Gastrocnemius medialis (tissue), 4 donors: ENCODE measurements around the gene PKP1. TPM values are rescaled to one million over a fixed set of nuclear protein-coding genes. Genes with fewer than 3 reads are reported as not detected.
A peak's percentile ranks its signal among the peaks of the same experiment; 100 is the strongest.

ENCODE experiments used
- ATAC-seq, 2 donors: fragments of 150-250 bp; one replicate each; pipeline ENCODE4 v1.9.1; 2016
- DNase-seq, 2 donors: peaks; one replicate each; pipeline ENCODE4 v3.0.0-alpha.2; 2019
- H3K27ac ChIP-seq, 4 donors: fragments of 200-600 bp; sonication (generic); 1 replicate in 1 of 4; 2 replicates in 3 of 4; pipeline ENCODE4 v1.5.1; 2016 to 2018; ENCODE audit warnings: mild to moderate bottlenecking in 2 of 4, moderate library complexity in 1 of 4
- H3K27me3 ChIP-seq, 3 donors: fragments of 200-600 bp; sonication (generic) in 2 of 3; 1 replicate in 1 of 3; 2 replicates in 2 of 3; pipeline versions ENCODE4 v1.5.1 to v1.6.0; 2016 to 2019; ENCODE audit warnings: mild to moderate bottlenecking in 1 of 3, moderate library complexity in 1 of 3
- H3K36me3 ChIP-seq, 2 donors: fragments of 200-600 bp; sonication (generic) in 1 of 2; one replicate each; pipeline ENCODE4 v1.5.1; 2017 to 2018
- H3K4me1 ChIP-seq, 2 donors: fragments of 200-600 bp; sonication (generic) in 1 of 2; one replicate each; pipeline ENCODE4 v1.5.1; 2016 to 2017; ENCODE audit warnings: mild to moderate bottlenecking in 2 of 2
- H3K4me3 ChIP-seq, 4 donors: fragments of 200-600 bp; sonication (generic) in 3 of 4; 1 replicate in 1 of 4; 2 replicates in 3 of 4; pipeline ENCODE4 v1.5.1; 2016 to 2019; ENCODE audit warnings: mild to moderate bottlenecking in 2 of 4
- H3K9me3 ChIP-seq, 3 donors: fragments of 200-600 bp; sonication (generic) in 2 of 3; 1 replicate in 1 of 3; 2 replicates in 2 of 3; pipeline ENCODE4 v1.5.1; 2016 to 2019
- CTCF ChIP-seq, 5 experiments: fragments of 450-650 bp in 3 of 5; fragments of 200-600 bp in 2 of 5; sonication (generic) in 2 of 5; IDR thresholded peaks in 4 of 5; conservative IDR thresholded peaks in 1 of 5; 1 replicate in 4 of 5; 2 replicates in 1 of 5; pipeline ENCODE4 v1.5.1; 2016 to 2019; ENCODE audit warnings: antibody characterized with exemption in 5 of 5, mild to moderate bottlenecking in 3 of 5, moderate library complexity in 3 of 5
- POLR2A ChIP-seq, 2 donors: fragments of 450-650 bp; IDR thresholded peaks; one replicate each; pipeline ENCODE4 v1.6.1; 2017; ENCODE audit warnings: antibody characterized with exemption in 2 of 2, mild to moderate bottlenecking in 2 of 2, moderate library complexity in 2 of 2
- in situ Hi-C, 4 donors: fragments of 200-750 bp; cut with MboI; loops; one replicate each; pipeline versions ENCODE4 v1.15.0 to v1.8.0; 2017; ENCODE audit warnings: low sequenced_read_pairs in 4 of 4
- intact Hi-C: fragments of 100-400 bp; cut with DNase I; formaldehyde crosslinking; loops from one replicate; pipeline ENCODE4 v1.15.1; 2023; ENCODE audit warnings: low total_unique reads
- total RNA-seq, 4 donors: library from RNA; depleted of rRNA; stranded (reverse); fragments of >200 nt; gene quantifications; one replicate each; pipeline versions ENCODE4 v1.1.0 to v1.2.3, GENCODE V29; 2016

Gene PKP1
- total RNA-seq, 4 donors from 2014 or later: 0.71 to 4.5 (median 1.2) TPM

DNA sequence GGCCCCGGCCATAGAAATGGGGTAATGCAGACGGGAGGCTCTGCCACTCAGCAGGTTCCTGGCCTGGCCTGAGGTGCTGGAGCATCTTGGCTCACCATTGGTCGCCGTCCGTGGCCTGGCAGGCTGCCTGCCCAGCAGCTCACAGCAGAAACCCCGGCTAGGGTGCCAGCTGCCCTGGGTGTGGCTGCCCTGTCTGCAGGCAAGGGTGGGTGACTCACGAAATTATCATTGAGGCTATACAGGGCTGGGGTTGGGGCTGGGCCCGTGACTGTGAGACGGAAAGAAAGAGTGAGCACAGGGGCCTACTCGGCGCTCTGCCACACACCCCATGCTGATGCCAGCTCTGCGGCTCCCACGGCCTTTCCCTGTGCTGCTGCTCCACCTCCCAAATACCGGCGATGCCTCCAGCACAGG lies 8.0 kb upstream of the PKP1 start:
- ATAC-seq (peak; percentile 67 to 76), DNase-seq (peak; percentile 32 to 77)
- Histone ChIP-seq H3K4me1 (no peaks in the 10 kb centered on the region), H3K9me3 (no peaks in the 10 kb centered on the region), H3K27me3 (peaks cover 0 to 12% (median 0%) of the 10 kb centered on the region in 3 donors), H3K27ac (no peak overlapping the region), H3K36me3 (no peaks in the 10 kb centered on the region), H3K4me3 (no peak overlapping the region)
- TF ChIP-seq POLR2A (IDR thresholded peaks at IDR 0.05): no peak
- TF ChIP-seq CTCF (IDR thresholded peaks at IDR 0.05 in 4 of 5, conservative IDR thresholded peaks at IDR 0.05 in 1 of 5): no peak
- intact Hi-C loops: no loop called here
- in situ Hi-C loops: no loop called here

DNA sequence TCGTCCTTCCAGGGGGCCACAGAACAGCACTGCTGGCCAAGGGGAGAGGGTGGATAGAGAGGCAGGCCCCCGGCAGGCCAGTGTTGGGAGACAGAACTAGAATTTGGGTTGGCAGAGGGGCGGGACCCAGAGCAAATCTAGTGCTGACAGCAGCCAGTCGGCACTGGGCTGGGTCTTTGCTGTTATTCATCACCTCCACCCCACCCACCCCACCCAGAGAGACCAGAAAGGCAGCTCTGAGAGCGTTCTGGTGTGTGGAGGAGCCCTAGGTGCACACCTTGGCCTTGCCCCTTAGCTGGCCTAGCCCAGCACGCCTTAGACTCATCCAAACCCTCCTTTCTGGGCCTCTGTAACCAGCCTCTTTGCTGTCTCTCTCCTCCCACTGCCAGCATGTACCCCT lies 6.4 kb upstream of the PKP1 start:
- in situ Hi-C loops: no loop called here
- ATAC-seq (no peak), DNase-seq (no peak)
- Histone ChIP-seq H3K36me3 (no peaks in the 10 kb centered on the region), H3K9me3 (no peaks in the 10 kb centered on the region), H3K4me3 (no peak overlapping the region), H3K27ac (no peak overlapping the region), H3K4me1 (no peaks in the 10 kb centered on the region), H3K27me3 (peaks cover 0 to 12% (median 2%) of the 10 kb centered on the region in 3 donors)
- no peak for TF ChIP-seq CTCF (IDR thresholded peaks at IDR 0.05 in 4 of 5, conservative IDR thresholded peaks at IDR 0.05 in 1 of 5)
- TF ChIP-seq POLR2A (IDR thresholded peaks at IDR 0.05): no peak
- intact Hi-C loops: no loop called here

- in situ Hi-C loops: no loop called here
- intact Hi-C loops: no loop called here
- DNase-seq: no peak
- no peak overlapping the region for H3K4me3 ChIP-seq
- no peaks in the 10 kb centered on the region for H3K36me3 ChIP-seq
- H3K4me1 ChIP-seq: no peaks in the 10 kb centered on the region
- no peaks in the 10 kb centered on the region for H3K9me3 ChIP-seq
- no peak for ATAC-seq
- H3K27ac ChIP-seq: no peak overlapping the region
- TF ChIP-seq POLR2A (IDR thresholded peaks at IDR 0.05) (no peak), CTCF (IDR thresholded peaks at IDR 0.05 in 4 of 5, conservative IDR thresholded peaks at IDR 0.05 in 1 of 5) (no peak)
- peaks cover 2 to 13% (median 8%) of the 10 kb centered on the region in 3 donors for H3K27me3 ChIP-seq
These were observed 5.9 kb upstream of the PKP1 start for GRCh38 chr1:201277441-201277840.

DNA sequence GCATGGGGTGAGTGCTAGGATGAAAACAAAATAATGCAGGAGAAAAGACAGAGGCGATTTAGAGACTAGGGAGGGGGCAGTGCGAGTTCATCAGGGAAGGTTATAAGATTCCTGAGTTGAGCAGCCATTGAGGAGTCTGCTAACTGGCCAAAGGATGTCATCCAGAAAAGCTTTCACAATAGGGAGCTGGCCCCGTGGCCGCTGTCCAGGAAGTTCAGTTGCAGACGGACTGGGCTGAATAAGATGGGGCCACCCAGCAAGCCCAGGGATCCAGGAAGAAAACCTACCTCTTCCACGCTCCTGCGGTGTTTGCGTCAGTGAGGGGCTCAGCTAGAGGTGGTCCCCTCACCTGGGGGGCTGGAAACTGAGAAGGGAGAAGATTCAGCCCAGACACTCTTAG lies 4.0 kb upstream of the PKP1 start:
- ATAC-seq (peak; percentile 48 to 67), DNase-seq (peak; percentile 18 to 54)
- in situ Hi-C loops: no loop called here
- TF ChIP-seq POLR2A (IDR thresholded peaks at IDR 0.05): no peak
- TF ChIP-seq CTCF (IDR thresholded peaks at IDR 0.05 in 4 of 5, conservative IDR thresholded peaks at IDR 0.05 in 1 of 5): no peak
- Histone ChIP-seq H3K27me3 (peaks cover 20 to 32% (median 25%) of the 10 kb centered on the region in 3 donors), H3K27ac (no peak overlapping the region), H3K9me3 (no peaks in the 10 kb centered on the region), H3K4me3 (no peak overlapping the region), H3K4me1 (peaks cover 0 to 10% of the 10 kb centered on the region in 2 donors), H3K36me3 (no peaks in the 10 kb centered on the region)
- intact Hi-C loops: no loop called here

DNA sequence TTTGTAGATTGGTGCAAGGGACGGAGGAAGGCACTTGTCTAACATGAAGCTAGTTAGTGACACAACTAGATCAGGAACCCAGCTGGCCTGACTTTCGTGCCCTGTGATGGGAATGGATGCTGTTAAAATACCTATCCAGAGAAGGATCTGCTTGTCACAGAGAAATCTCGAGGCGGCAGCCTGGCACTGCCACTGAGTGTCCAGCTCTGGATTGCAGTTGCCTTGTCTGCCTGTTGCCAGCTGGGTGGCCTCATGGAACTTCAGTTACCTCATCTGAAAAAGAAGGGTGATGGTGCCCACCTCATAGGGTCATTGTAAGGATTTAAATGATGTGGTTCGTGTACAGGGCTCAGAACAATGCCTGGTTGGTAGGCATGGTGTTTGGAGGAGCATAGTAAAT lies 2.4 kb upstream of the PKP1 start:
- Histone ChIP-seq H3K4me3 (no peak overlapping the region), H3K27ac (no peak overlapping the region), H3K36me3 (no peaks in the 10 kb centered on the region), H3K4me1 (peaks cover 0 to 10% of the 10 kb centered on the region in 2 donors), H3K9me3 (no peaks in the 10 kb centered on the region), H3K27me3 (peaks cover 28 to 40% (median 31%) of the 10 kb centered on the region in 3 donors)
- DNase-seq (no peak), ATAC-seq (no peak)
- intact Hi-C loops (no loop called here), in situ Hi-C loops (no loop called here)
- no peak for TF ChIP-seq POLR2A (IDR thresholded peaks at IDR 0.05)
- no peak for TF ChIP-seq CTCF (IDR thresholded peaks at IDR 0.05 in 4 of 5, conservative IDR thresholded peaks at IDR 0.05 in 1 of 5)
